Chondrocyte (in vitro differentiated cells): Measurements from ENCODE around the gene IGLL5. TPM values are rescaled to one million over a fixed set of nuclear protein-coding genes. Genes with fewer than 3 reads are reported as not detected.

ENCODE experiments used
- DNase-seq: peaks from one replicate; pipeline ENCODE4 v3.0.0; 2021; ENCODE audit warnings: mixed read lengths, low spot score
- H3K27ac Mint-ChIP-seq: one replicate; pipeline ENCODE4 v1.8.0; 2021; ENCODE audit warnings: mild to moderate bottlenecking, moderate library complexity, mixed read lengths; ENCODE audit not compliant: unreplicated experiment
- H3K27me3 Mint-ChIP-seq: 2 replicates; pipeline ENCODE4 v1.8.0; 2021; ENCODE audit warnings: low read depth, mixed read lengths
- H3K36me3 Mint-ChIP-seq: 2 replicates; pipeline ENCODE4 v1.8.0; 2021; ENCODE audit warnings: low read depth, mixed read lengths
- H3K4me1 Mint-ChIP-seq: 2 replicates; pipeline ENCODE4 v1.8.0; 2021; ENCODE audit warnings: low read depth, mild to moderate bottlenecking, mixed read lengths
- H3K4me3 Mint-ChIP-seq: one replicate; pipeline ENCODE4 v1.8.0; 2021; ENCODE audit warnings: mild to moderate bottlenecking, moderate library complexity, mixed read lengths; ENCODE audit not compliant: unreplicated experiment
- H3K9me3 Mint-ChIP-seq: 2 replicates; pipeline ENCODE4 v1.8.0; 2021; ENCODE audit warnings: low read depth, mixed read lengths
- CTCF ChIP-seq: fragments of 200-600 bp; sonication (generic); IDR thresholded peaks from 2 replicates; pipeline ENCODE4 v1.5.0; 2021; ENCODE audit warnings: antibody characterized with exemption, mild to moderate bottlenecking, moderate library complexity
- total RNA-seq: library from RNA; stranded (reverse); gene quantifications from 3 replicates; pipeline ENCODE4 v1.2.1, GENCODE V29; 2021

The IGLL5 gene
- total RNA-seq, 1 donor from 2014 or later, result not detected

- H3K4me3 Mint-ChIP-seq, result no peak overlapping the region
- H3K27me3 Mint-ChIP-seq, result peaks cover 20% of the 10 kb centered on the region
- no peak overlapping the region for H3K27ac Mint-ChIP-seq
- no peak for DNase-seq
- TF ChIP-seq CTCF, result no peak
- no peaks in the 10 kb centered on the region for H3K36me3 Mint-ChIP-seq
- no peaks in the 10 kb centered on the region for H3K9me3 Mint-ChIP-seq
- H3K4me1 Mint-ChIP-seq, result peaks cover 9% of the 10 kb centered on the region
Observed at GRCh38 chr22:22925805-22926369, 38.3 kb downstream of the IGLL5 start.

GRCh38 chr22:22926370-22927195 is 39.0 kb downstream of the IGLL5 start:
- TF ChIP-seq CTCF, result no peak
- no peak for DNase-seq
- Mint-ChIP-seq H3K4me3 (no peak overlapping the region), H3K9me3 (no peaks in the 10 kb centered on the region), H3K4me1 (peaks cover 9% of the 10 kb centered on the region), H3K27ac (no peak overlapping the region), H3K36me3 (no peaks in the 10 kb centered on the region), H3K27me3 (peaks cover 19% of the 10 kb centered on the region)

- Mint-ChIP-seq H3K4me3 (no peak overlapping the region), H3K27me3 (peaks cover 16% of the 10 kb centered on the region), H3K9me3 (no peaks in the 10 kb centered on the region), H3K27ac (no peak overlapping the region), H3K36me3 (no peaks in the 10 kb centered on the region), H3K4me1 (peaks cover 9% of the 10 kb centered on the region)
- TF ChIP-seq CTCF, result no peak
- no peak for DNase-seq
Observed at GRCh38 chr22:22927196-22927887, 39.7 kb downstream of the IGLL5 start.

- H3K36me3 Mint-ChIP-seq, result no peaks in the 10 kb centered on the region
- no peak for TF ChIP-seq CTCF
- H3K27me3 Mint-ChIP-seq, result peaks cover 15% of the 10 kb centered on the region
- DNase-seq, result no peak
- H3K4me3 Mint-ChIP-seq, result no peak overlapping the region
- no peaks in the 10 kb centered on the region for H3K9me3 Mint-ChIP-seq
- H3K27ac Mint-ChIP-seq, result no peak overlapping the region
- peaks cover 9% of the 10 kb centered on the region for H3K4me1 Mint-ChIP-seq
Observed at GRCh38 chr22:22927888-22928665, 40.5 kb downstream of the IGLL5 start.
